ENCODE data around the gene ATRNL1. TPM values are rescaled to one million over a fixed set of nuclear protein-coding genes. Genes with fewer than 3 reads are reported as not detected.

Gene ATRNL1
- total RNA-seq, 4 donors from 2014 or later, result 3.5 to 27.2 (median 4.1) TPM

- no peaks in the 10 kb centered on the region for H3K36me3 ChIP-seq
- TF ChIP-seq, protein P1, sequence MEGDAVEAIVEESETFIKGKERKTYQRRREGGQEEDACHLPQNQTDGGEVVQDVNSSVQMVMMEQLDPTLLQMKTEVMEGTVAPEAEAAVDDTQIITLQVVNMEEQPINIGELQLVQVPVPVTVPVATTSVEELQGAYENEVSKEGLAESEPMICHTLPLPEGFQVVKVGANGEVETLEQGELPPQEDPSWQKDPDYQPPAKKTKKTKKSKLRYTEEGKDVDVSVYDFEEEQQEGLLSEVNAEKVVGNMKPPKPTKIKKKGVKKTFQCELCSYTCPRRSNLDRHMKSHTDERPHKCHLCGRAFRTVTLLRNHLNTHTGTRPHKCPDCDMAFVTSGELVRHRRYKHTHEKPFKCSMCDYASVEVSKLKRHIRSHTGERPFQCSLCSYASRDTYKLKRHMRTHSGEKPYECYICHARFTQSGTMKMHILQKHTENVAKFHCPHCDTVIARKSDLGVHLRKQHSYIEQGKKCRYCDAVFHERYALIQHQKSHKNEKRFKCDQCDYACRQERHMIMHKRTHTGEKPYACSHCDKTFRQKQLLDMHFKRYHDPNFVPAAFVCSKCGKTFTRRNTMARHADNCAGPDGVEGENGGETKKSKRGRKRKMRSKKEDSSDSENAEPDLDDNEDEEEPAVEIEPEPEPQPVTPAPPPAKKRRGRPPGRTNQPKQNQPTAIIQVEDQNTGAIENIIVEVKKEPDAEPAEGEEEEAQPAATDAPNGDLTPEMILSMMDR (IDR thresholded peaks at IDR 0.05), result no peak
- no peak for TF ChIP-seq POLR2A (IDR thresholded peaks at IDR 0.05)
- no peak overlapping the region for H3K4me3 ChIP-seq
- no peaks in the 10 kb centered on the region for H3K9me3 ChIP-seq
- H3K27me3 ChIP-seq, result no peaks in the 10 kb centered on the region
- no peaks in the 10 kb centered on the region for H3K4me1 ChIP-seq
- H3K27ac ChIP-seq, result no peak overlapping the region
- DNase-seq, result no peak
Measured at GRCh38 chr10:115867305-115867704, 774.1 kb downstream of the ATRNL1 start.

DNA sequence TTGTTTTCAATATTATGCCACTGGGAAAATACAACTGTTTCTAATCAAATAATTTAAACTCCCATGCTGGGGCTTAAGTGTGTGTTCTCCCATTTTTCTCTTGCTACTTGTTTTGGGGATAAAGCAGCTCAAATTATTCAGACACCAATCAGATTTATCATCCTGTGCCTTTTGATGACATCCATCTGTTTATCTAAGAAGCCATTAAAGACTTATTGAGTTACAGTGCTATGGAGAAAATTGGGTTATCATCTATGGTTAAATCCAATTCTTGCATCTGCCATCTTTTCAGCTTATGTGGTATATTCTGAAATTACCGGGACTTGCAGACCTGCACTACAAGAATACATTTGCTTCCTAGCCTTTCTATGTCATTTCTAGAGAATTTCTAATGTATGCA, 778.7 kb downstream of the ATRNL1 start:
- no peak for DNase-seq
- no peak overlapping the region for H3K4me3 ChIP-seq
- peaks cover 0 to 3% (median 0%) of the 10 kb centered on the region in 4 donors for H3K4me1 ChIP-seq
- no peaks in the 10 kb centered on the region for H3K27me3 ChIP-seq
- no peaks in the 10 kb centered on the region for H3K36me3 ChIP-seq
- H3K9me3 ChIP-seq, result no peaks in the 10 kb centered on the region
- H3K27ac ChIP-seq, result no peak overlapping the region
- TF ChIP-seq, protein P1 (IDR thresholded peaks at IDR 0.05), result no peak
- no peak for TF ChIP-seq POLR2A (IDR thresholded peaks at IDR 0.05)

- peaks cover 0 to 3% (median 0%) of the 10 kb centered on the region in 4 donors for H3K4me1 ChIP-seq
- no peak overlapping the region for H3K4me3 ChIP-seq
- DNase-seq, result no peak
- TF ChIP-seq, protein P1 (IDR thresholded peaks at IDR 0.05), result no peak
- no peak for TF ChIP-seq POLR2A (IDR thresholded peaks at IDR 0.05)
- no peaks in the 10 kb centered on the region for H3K36me3 ChIP-seq
- H3K9me3 ChIP-seq, result no peaks in the 10 kb centered on the region
- H3K27ac ChIP-seq, result no peak overlapping the region
- H3K27me3 ChIP-seq, result no peaks in the 10 kb centered on the region
Measured at GRCh38 chr10:115875172-115875571, 782.0 kb downstream of the ATRNL1 start.

- Histone ChIP-seq H3K9me3 (no peaks in the 10 kb centered on the region), H3K27me3 (no peaks in the 10 kb centered on the region), H3K36me3 (no peaks in the 10 kb centered on the region), H3K4me3 (no peak overlapping the region), H3K4me1 (no peaks in the 10 kb centered on the region), H3K27ac (no peak overlapping the region)
- DNase-seq, result no peak
- TF ChIP-seq POLR2A (IDR thresholded peaks at IDR 0.05), result no peak
- TF ChIP-seq, protein P1 (IDR thresholded peaks at IDR 0.05), result no peak
Measured at GRCh38 chr10:115879372-115880089, 786.4 kb downstream of the ATRNL1 start.

GRCh38 chr10:115882021-115882420, 788.9 kb downstream of the ATRNL1 start:
- DNase-seq, result no peak
- H3K4me3 ChIP-seq, result no peak overlapping the region
- no peaks in the 10 kb centered on the region for H3K27me3 ChIP-seq
- no peaks in the 10 kb centered on the region for H3K9me3 ChIP-seq
- no peaks in the 10 kb centered on the region for H3K36me3 ChIP-seq
- no peak overlapping the region for H3K27ac ChIP-seq
- no peak for TF ChIP-seq POLR2A (IDR thresholded peaks at IDR 0.05)
- TF ChIP-seq, protein P1 (IDR thresholded peaks at IDR 0.05), result no peak
- H3K4me1 ChIP-seq, result no peaks in the 10 kb centered on the region

Data from Peyer's patch (tissue), 4 donors.